Endometrium (tissue), 2 donors: ENCODE data around the gene COG3.

Source experiments
- FAIRE-seq: peaks from 2 replicates; lab custom pipeline; 2012; peaks lifted over from hg19 to GRCh38; lab: Jason Lieb, UNC
- donor health status: control.
- donor health status: control.

The COG3 gene

DNA sequence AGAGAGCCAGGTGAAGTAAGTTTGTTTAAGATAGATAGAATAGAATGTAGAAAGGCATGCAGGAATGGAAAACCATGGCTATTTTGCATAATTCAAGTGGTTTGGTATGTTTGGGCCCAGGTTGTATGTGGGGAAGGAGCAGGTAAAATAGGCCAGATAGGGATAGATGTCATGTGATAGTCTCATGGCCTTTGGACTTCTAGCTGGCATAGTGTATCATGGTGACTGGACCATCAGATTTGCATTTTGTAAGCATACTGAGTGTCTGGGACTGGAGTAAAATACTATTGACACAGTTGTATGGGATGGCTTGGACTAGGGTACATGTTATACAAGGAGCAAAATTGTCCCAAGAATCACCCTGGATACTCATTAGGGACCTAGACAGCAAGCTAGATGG lies 38.9 kb downstream of the COG3 start:
- FAIRE-seq: no peak

GRCh38 chr13:45506811-45507210 lies 42.1 kb downstream of the COG3 start:
- FAIRE-seq: no peak

DNA sequence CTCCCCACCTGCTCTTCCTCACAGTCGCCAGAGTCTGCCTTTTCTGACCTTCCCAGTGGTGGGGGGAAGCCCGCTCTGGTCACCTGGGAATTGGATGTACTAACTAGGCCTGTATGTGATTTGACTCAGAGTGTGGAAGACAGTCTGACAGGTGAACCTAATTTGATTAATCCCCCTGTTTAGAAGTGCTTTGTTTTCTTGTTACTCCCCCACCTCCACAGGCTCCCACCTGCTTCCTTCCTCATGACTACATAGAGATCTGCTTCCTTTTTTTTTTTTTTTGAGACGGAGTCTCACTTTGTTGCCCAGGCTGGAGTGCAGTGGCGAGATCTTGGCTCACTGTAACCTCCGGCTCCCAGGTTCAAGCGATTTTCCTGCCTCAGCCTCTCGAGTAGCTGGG lies 44.0 kb downstream of the COG3 start:
- FAIRE-seq: no peak

- no peak for FAIRE-seq
Observed at GRCh38 chr13:45510672-45511071, 45.9 kb downstream of the COG3 start.

DNA sequence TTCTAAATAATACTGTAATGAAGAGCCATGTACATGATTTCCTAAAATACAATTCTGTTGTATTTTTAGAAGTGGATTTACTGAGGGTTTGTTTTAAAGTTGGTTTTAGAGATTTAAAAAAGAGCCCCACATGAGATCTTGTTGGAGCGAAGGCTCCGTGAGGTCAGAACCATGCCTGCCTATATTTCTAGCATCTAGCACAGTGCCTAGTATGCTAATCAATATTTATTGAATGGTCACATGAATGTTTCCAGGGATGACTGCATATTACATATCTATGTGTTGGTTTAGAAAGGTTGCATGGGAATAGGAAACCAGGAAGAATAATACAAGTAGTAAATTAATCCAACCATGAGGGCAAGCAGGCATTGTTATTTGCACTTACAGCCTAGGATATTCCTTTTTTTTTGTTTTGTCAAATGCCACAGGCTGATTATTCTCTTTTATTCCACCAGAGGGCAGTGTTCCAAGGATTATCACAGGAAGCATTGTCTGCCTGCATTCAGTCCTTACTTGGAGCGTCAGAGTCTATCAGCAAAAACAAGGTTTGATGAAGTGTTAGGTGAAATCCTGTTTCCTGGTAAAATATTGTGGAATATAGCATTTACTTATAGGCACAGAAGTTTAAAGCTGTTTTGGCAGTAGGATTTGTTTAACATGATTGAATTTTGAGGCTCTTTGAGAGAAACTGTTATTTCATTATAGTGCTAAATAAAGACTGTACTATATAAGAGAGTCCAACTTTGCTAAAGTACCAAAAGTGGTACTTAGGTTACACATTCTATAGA lies 46.8 kb downstream of the COG3 start:
- FAIRE-seq: peak; percentile 86

DNA sequence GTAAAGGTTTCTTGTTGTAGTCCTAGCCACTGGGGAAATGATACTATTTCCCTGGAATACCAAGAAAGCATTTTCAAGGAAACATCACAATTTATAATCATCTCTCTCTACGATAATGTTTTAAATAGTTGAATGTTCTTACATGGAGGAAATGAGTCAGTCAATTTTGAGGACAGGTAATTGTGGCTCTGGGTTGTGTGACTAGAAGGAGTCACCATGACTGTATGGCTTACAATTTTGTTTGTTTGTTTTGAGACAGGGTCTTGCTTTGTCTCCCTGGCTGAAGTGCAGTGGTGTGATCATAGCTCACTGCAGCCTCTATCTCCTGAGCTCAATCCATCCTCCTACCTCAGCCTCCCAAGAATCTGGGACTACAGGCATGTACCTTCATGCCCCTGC lies 47.4 kb downstream of the COG3 start:
- no peak for FAIRE-seq

GRCh38 chr13:45516757-45517156 lies 52.0 kb downstream of the COG3 start:
- FAIRE-seq: no peak

GRCh38 chr13:45518525-45519245 lies 53.9 kb downstream of the COG3 start:
- no peak for FAIRE-seq

- no peak for FAIRE-seq
Observed at GRCh38 chr13:45519493-45519892, 54.8 kb downstream of the COG3 start.

- no peak for FAIRE-seq
Observed at GRCh38 chr13:45521297-45521696, 56.6 kb downstream of the COG3 start.

GRCh38 chr13:45522571-45522970 lies 57.8 kb downstream of the COG3 start:
- FAIRE-seq: peak; percentile 74

- FAIRE-seq: no peak
Observed at GRCh38 chr13:45527699-45528462, 63.1 kb downstream of the COG3 start.

GRCh38 chr13:45529758-45530157 lies 65.0 kb downstream of the COG3 start:
- FAIRE-seq: no peak

- no peak for FAIRE-seq
Observed at GRCh38 chr13:45534604-45535003, 69.9 kb downstream of the COG3 start.

DNA sequence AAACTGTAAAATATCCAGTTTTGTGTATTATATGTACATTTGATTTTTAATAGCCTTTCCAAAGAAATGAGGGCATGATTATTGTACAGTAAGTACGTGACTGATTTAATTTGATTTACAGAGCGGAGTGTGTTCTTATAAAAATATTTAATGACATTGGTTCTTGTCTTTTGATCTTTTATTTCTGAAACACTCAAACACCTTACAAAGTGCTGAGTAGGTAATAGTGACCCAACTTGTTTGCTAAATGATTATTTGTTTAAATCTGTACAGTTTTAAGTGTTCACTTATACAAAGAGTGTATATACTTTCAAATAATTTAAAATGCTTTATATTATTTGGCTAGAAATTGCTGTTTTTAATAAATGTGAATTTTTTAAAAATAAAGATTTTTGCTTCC lies 71.5 kb downstream of the COG3 start:
- no peak for FAIRE-seq

GRCh38 chr13:45537516-45537915 lies 72.8 kb downstream of the COG3 start:
- no peak for FAIRE-seq

DNA sequence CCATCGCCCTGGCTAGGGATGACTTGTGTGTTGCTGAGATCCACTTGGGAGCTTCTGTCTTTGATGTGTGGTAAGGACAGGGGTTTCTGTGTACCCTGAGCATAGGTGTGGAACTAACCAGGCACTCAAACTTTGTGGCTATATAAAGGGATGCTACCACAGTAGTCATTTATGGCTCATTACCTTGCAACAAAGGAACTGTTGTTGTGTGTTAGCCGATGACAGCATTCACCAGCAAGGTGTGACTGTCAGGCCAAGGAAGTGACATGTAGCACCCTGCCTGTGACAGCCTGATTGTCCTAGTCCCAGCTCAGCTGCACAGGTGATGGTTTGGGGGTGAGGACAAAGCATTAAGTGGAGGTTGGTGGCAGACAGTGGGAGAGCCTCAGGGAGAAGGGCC lies 73.6 kb downstream of the COG3 start:
- no peak for FAIRE-seq

DNA sequence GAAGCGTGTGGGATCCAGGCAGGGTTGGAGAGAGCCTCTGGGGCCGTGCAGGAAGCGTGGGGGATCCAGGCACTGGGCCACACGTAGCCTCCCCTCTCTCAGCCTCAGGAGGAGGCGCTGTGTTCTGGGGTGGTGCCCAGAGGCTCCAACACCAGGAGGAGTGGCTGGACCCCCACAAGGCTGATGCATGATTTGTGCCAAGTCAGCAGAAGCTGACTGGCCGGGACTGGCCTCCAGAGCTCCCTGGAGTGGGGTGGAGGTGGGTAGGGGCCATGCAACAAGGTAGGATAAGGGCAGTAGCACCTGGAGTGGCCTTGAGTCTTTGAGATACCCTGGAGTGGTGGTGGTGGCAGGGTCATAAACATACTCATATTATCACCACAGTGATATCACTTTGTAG lies 75.5 kb downstream of the COG3 start:
- no peak for FAIRE-seq

- FAIRE-seq: no peak
Observed at GRCh38 chr13:45540864-45541263, 76.1 kb downstream of the COG3 start.

DNA sequence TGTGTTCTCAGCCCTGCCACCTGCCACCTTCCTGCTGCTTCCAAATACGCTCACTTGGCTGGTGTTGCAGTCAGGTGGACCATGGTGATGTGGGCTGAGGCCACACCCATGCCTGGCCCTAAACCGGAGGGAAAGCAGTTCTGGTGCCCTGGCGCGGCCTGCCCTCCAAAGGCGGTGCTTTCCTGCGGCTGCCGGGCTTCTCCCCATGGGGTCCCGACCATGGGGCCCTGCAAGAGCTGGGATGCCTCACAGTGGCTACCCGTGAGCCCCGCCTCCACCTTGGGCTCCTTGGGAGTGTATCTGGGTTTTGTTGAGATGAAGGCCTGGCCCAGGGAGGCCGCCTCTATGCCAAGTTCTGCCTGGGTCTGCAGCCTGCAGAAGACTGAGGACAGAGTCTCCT lies 77.1 kb downstream of the COG3 start:
- FAIRE-seq: no peak

- no peak for FAIRE-seq
Observed at GRCh38 chr13:45542391-45542790, 77.7 kb downstream of the COG3 start.

- FAIRE-seq: no peak
Observed at GRCh38 chr13:45542878-45543277, 78.1 kb downstream of the COG3 start.

- no peak for FAIRE-seq
Observed at GRCh38 chr13:45544520-45544919, 79.8 kb downstream of the COG3 start.
